GM20000 (cell line): ENCODE measurements around the gene ZNF354C.

Source experiments
- DNase-seq: peaks from one replicate; pipeline ENCODE4 v3.0.0; 2012; ENCODE audit warnings: low spot score
- TF ChIP-seq, protein P1 (sequence below): IDR thresholded peaks from 2 replicates; pipeline ENCODE4 v1.5.1; 2012; ENCODE audit warnings: mild to moderate bottlenecking, control low read depth; ENCODE audit errors: extremely low read depth, missing control alignments

ZNF354C gene

DNA sequence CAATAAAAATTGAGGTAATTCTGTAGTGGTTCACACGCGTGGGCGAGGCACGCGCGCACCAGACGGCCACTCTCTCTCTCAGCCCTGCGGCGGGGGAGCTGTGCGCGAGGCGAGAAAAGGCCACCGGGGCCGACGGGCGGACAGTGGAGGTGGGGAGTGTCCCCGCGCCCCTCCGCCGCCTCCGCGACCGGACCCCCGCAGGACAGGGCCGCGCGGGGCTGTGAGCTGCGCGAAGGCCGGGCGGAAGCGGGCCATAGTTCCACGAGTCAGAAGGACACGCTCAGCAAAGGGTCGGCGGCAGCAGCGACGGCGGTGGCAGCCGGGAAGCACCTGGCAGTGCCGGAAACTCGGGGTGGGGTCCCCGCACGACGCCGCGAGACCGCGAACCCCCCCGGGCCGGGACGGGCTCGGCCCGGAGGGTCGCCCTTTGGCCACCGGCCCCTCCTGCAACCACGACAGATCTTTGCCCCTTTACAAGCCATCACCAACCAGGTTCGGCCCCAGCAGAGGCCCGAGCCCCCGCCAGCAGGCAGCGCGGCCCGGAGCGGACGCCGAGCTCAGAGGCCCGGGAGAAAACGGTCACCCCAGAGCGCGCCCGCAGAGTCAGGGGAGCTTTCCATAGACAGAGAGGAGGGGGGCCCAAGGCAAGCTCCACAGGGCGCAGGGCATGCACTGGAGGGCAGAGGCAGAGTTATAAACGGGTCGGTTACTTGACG, 60.9 kb downstream of the ZNF354C start:
- DNase-seq, result no peak
- TF ChIP-seq, protein P1, sequence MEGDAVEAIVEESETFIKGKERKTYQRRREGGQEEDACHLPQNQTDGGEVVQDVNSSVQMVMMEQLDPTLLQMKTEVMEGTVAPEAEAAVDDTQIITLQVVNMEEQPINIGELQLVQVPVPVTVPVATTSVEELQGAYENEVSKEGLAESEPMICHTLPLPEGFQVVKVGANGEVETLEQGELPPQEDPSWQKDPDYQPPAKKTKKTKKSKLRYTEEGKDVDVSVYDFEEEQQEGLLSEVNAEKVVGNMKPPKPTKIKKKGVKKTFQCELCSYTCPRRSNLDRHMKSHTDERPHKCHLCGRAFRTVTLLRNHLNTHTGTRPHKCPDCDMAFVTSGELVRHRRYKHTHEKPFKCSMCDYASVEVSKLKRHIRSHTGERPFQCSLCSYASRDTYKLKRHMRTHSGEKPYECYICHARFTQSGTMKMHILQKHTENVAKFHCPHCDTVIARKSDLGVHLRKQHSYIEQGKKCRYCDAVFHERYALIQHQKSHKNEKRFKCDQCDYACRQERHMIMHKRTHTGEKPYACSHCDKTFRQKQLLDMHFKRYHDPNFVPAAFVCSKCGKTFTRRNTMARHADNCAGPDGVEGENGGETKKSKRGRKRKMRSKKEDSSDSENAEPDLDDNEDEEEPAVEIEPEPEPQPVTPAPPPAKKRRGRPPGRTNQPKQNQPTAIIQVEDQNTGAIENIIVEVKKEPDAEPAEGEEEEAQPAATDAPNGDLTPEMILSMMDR, result no peak

DNA sequence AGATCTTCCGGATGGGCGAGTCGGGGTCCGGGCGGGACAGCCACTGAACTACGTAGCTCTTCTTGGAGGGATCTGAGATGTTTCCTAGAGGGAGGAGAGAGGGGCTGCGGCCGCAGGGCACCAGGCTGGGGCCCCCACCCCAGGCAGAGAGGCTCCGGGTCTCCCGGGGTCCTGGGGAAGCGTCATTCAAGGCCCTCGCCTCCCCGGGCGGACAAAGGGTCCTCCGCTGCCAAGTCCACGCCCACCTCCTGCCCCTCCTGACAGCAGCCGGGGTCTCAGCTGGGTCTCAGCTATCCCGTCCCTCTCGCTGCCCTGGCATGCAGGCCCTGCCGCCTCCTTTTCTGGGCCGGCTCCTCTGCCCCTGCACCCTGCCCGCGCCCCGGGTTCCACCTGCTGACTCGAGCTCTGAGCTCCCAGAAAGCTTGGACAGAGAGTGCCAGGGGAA, 61.5 kb downstream of the ZNF354C start:
- TF ChIP-seq, protein P1, result no peak
- DNase-seq, result no peak

DNA sequence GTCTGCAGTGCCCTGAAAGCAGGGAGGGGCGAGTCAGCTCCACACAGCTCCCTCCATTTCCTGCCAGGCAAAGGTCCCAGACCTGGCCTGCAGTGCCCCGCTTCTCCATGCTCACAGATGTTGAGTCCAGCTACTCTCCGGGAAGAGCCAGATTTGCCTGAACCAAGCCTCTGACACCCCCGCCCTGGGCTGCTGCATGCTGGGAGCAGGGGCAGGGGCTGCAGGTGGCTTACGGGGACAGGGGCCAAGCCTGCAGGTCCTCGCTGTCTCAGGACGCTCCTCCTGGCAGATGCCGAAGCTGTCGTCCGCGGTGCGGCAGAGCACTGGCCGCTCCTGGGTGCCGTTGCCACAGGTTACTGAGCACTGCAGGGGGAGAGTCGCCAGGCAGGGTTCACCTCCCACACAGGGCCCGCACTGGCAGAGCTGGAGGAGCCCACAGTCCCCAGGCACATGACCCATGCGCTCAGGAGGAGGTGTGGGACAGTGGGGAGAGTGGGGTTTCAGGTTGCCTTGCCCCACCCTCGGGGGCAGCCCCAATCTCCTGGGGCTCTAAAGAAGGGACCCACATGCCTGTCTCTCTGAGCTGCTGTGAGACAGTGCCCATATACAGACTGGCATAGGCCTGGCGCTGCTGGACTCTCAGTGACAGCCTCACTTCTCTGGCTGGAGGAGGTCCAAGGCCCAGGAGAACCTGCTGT, 62.4 kb downstream of the ZNF354C start:
- no peak for DNase-seq
- TF ChIP-seq, protein P1, result no peak

DNA sequence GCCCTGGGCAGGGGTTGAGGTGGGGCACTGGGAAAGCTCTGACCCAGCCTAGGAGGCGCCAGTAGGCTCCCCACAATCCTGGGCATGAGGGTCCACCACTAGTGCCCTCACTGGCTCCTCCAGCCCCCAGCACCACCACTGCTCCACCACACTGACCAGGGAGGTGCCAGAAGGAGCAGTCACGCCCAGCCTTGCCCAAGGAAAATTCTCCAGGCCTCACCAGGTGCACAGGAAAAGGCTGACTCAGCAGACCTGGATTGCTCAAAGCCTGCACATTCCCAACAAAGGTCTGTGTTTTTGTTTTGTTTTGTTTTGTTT, 62.9 kb downstream of the ZNF354C start:
- DNase-seq, result no peak
- TF ChIP-seq, protein P1, result no peak

DNA sequence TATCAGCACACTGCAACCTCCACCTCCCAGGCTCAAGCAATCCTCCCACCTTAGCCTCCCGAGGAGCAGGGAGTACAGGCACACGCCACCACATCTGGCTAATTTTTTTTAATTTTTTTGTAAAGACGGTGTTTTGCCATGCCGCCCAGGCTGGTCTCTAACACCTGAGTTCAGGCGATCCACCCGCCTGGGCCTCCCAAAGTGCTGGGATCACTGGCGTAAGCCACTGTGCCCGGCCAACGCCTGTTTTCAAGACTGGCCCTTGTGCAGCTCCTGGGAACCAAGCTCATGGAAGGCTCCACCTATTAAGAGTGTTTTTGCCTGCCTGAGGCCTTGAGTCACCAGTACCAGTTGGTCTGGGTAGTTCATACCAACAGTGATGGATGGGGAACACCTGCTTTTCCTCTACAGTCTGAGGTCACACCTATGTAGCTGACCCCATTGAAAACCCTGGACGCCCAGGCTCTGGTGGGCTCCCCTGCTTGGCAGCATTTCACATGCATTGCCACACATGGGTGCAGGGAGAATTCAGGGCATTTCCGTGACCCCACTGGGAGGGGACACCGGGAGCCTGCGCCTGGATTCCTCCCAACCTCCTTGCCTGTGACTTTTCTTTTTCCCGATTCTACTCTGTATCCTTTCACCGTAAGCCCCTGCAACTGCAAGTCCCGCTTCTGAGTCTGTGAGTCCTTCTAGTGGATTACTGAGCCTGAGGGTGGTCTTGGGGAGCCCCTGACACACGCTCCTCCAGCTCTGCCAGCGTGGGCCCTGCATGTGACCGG, 63.5 kb downstream of the ZNF354C start:
- TF ChIP-seq, protein P1, result no peak
- DNase-seq, result no peak

DNA sequence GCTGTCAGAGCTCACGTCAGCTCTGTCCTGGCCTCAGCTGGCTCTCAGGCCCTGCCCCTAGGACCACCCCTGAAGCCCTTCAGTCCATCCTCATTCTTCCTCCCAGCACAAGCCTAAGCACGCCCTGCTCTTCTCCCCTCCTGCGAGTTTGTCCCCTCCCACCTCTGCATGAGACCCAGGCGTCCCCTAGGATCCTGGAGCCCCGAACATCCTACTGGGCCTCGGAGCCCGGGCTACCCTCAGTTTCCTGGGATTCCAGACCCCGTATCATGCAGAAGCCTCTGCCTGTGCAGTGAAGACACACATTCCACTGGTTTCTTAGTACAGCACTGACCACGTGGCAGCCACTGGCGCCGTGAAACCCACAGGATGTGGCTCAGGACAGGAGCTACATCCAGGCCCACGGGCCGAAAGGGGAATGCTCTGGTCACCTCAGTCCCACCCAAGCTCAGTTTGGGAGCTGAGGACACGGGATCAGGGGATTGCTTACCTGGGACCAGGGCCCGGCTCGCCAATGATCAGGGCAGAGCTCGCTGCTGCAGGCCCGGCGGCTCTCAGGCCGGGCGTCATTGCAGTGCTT, 64.2 kb downstream of the ZNF354C start:
- DNase-seq, result no peak
- TF ChIP-seq, protein P1, result no peak
